IMR-90 (cell line): ENCODE results near the gene CDKL5. TPM values are rescaled to one million over a fixed set of nuclear protein-coding genes. Genes with fewer than 3 reads are reported as not detected.

ENCODE experiments used
- ATAC-seq: fragments of 200-7000 bp; cut with Tn5 transposase; 2 replicates; pipeline ENCODE4 v1.9.1; 2020; ENCODE audit warnings: low read depth, mild to moderate bottlenecking, moderate library complexity
- BruUV-seq: library from RNA; stranded (reverse); fragments of 400-500 nt; replicated peaks from 2 replicates; lab custom pipeline; 2021; lab: Mats Ljungman, UMichigan
- CTCF ChIA-PET: fragments of 300-600 bp; formaldehyde crosslinking; extraction: SDS; loops from one replicate; lab custom pipeline; 2021; ENCODE audit warnings: antibody characterized with exemption; lab: Yijun Ruan, JAX
- POLR2A ChIA-PET: fragments of 300-600 bp; sonication (Branson Sonifier 250); formaldehyde crosslinking; loops from one replicate; lab custom pipeline; 2022; ENCODE audit warnings: antibody characterized with exemption; ENCODE audit not compliant: unreplicated experiment; lab: Charles Lee
- DNase-seq: peaks from one replicate; pipeline ENCODE4 v3.0.0; 2013
- H2AFZ ChIP-seq: replicated peaks from 2 replicates; pipeline ENCODE3; 2013; ENCODE audit warnings: low read length, mild to moderate bottlenecking; ENCODE audit not compliant: poor library complexity
- H2AK5ac ChIP-seq: 2 replicates; pipeline ENCODE4 v1.6.1; 2013; ENCODE audit warnings: low read depth, low read length, inconsistent platforms
- H2AK9ac ChIP-seq: replicated peaks from 2 replicates; pipeline ENCODE3; 2013; ENCODE audit warnings: mild to moderate bottlenecking, low read depth, low read length, moderate library complexity; ENCODE audit not compliant: poor library complexity
- H2BK120ac ChIP-seq: 2 replicates; pipeline ENCODE4 v1.6.1; 2013; ENCODE audit warnings: low read depth, low read length, inconsistent platforms
- H2BK15ac ChIP-seq: 3 replicates; pipeline ENCODE4 v1.6.1; 2013; ENCODE audit warnings: low read depth, low read length, inconsistent platforms
- H2BK20ac ChIP-seq: 2 replicates; pipeline ENCODE4 v1.6.1; 2013; ENCODE audit warnings: low read depth, mild to moderate bottlenecking, inconsistent platforms, low read length, moderate library complexity
- H2BK5ac ChIP-seq: 2 replicates; pipeline ENCODE4 v1.6.1; 2013; ENCODE audit warnings: mild to moderate bottlenecking, low read depth, low read length, inconsistent platforms; ENCODE audit not compliant: poor library complexity, severe bottlenecking
- H3K14ac ChIP-seq: replicated peaks from 2 replicates; pipeline ENCODE4 v1.6.1; 2013; ENCODE audit warnings: low read depth, low read length, inconsistent platforms
- H3K18ac ChIP-seq: 2 replicates; pipeline ENCODE4 v1.6.1; 2013; ENCODE audit warnings: low read depth, low read length, control low read depth
- H3K23ac ChIP-seq: 2 replicates; pipeline ENCODE4 v1.6.1; 2013; ENCODE audit warnings: low read depth, low read length, inconsistent platforms
- H3K27ac ChIP-seq: 2 replicates; pipeline ENCODE4 v1.5.1; 2013; ENCODE audit warnings: mild to moderate bottlenecking, control low read depth, low read length; ENCODE audit not compliant: insufficient read depth
- H3K27me3 ChIP-seq: 2 replicates; pipeline ENCODE4 v1.6.1; 2013; ENCODE audit warnings: low read length; ENCODE audit not compliant: control insufficient read depth, insufficient read depth
- H3K36me3 ChIP-seq: 2 replicates; pipeline ENCODE4 v1.6.1; 2013; ENCODE audit warnings: low read length, mixed read lengths; ENCODE audit not compliant: control insufficient read depth, insufficient read depth
- H3K4ac ChIP-seq: 2 replicates; pipeline ENCODE4 v1.6.1; 2013; ENCODE audit warnings: low read depth, low read length, inconsistent platforms
- H3K4me1 ChIP-seq: 2 replicates; pipeline ENCODE4 v1.6.1; 2013; ENCODE audit warnings: low read length, mixed read lengths; ENCODE audit not compliant: control insufficient read depth, insufficient read depth
- H3K4me2 ChIP-seq: 2 replicates; pipeline ENCODE4 v1.6.1; 2013; ENCODE audit warnings: low read depth, mild to moderate bottlenecking, control low read depth, low read length, moderate library complexity
- H3K4me3 ChIP-seq: 2 replicates; pipeline ENCODE4 v1.5.1; 2013; ENCODE audit warnings: low read depth, mild to moderate bottlenecking, control low read depth, low read length, moderate library complexity; ENCODE audit not compliant: insufficient read depth
- H3K56ac ChIP-seq: 2 replicates; pipeline ENCODE4 v1.6.1; 2013; ENCODE audit warnings: low read length, inconsistent platforms; ENCODE audit not compliant: insufficient read depth; ENCODE audit errors: extremely low read depth
- H3K79me1 ChIP-seq, 2 experiments: 2 replicates each; pipeline ENCODE4 v1.6.1; 2013; ENCODE audit warnings: low read length in 2 of 2, inconsistent platforms in 1 of 2, low read depth in 1 of 2
- H3K9ac ChIP-seq: 2 replicates; pipeline ENCODE4 v1.6.1; 2013; ENCODE audit warnings: low read depth, low read length, control low read depth
- H3K9me1 ChIP-seq: 2 replicates; pipeline ENCODE4 v1.6.1; 2013; ENCODE audit warnings: low read length, inconsistent platforms; ENCODE audit not compliant: insufficient read depth
- H3K9me3 ChIP-seq: 2 replicates; pipeline ENCODE4 v1.6.1; 2013; ENCODE audit warnings: low read length; ENCODE audit not compliant: control insufficient read depth, insufficient read depth
- H4K20me1 ChIP-seq: 2 replicates; pipeline ENCODE4 v1.6.1; 2013; ENCODE audit warnings: low read length, inconsistent platforms; ENCODE audit not compliant: insufficient read depth
- H4K5ac ChIP-seq: 2 replicates; pipeline ENCODE4 v1.6.1; 2013; ENCODE audit warnings: mild to moderate bottlenecking, low read depth, low read length, control low read depth
- H4K8ac ChIP-seq, 2 experiments: 2 replicates each; pipeline ENCODE4 v1.6.1; 2013; ENCODE audit warnings: low read depth in 2 of 2, low read length in 2 of 2, control low read depth in 1 of 2, inconsistent platforms in 1 of 2
- H4K91ac ChIP-seq: 2 replicates; pipeline ENCODE4 v1.6.1; 2013; ENCODE audit warnings: low read depth, low read length, inconsistent platforms; ENCODE audit not compliant: insufficient read depth
- CEBPB ChIP-seq: IDR thresholded peaks from 2 replicates; pipeline ENCODE4 v1.6.1; 2012; ENCODE audit warnings: low read depth, low read length, improper control_type of control experiment
- CTCF ChIP-seq: conservative IDR thresholded peaks from 2 replicates; pipeline ENCODE4 v1.5.1; 2012; ENCODE audit warnings: mild to moderate bottlenecking, low read depth, low read length, improper control_type of control experiment
- ELK1 ChIP-seq: fragments of 150-350 bp; IDR thresholded peaks from 2 replicates; pipeline ENCODE4 v1.6.1; 2016; ENCODE audit warnings: low read depth, mild to moderate bottlenecking, low read length, moderate library complexity, borderline replicate concordance
- FOS ChIP-seq: fragments of 150-350 bp; IDR thresholded peaks from 2 replicates; pipeline ENCODE4 v1.6.1; 2016; ENCODE audit warnings: low read depth, low read length
- MAFK ChIP-seq: IDR thresholded peaks from 2 replicates; pipeline ENCODE4 v1.6.1; 2012; ENCODE audit warnings: low read depth, low read length, improper control_type of control experiment
- MXI1 ChIP-seq: IDR thresholded peaks from 2 replicates; pipeline ENCODE4 v1.6.1; 2012; ENCODE audit warnings: low read depth, mild to moderate bottlenecking, low read length, moderate library complexity, borderline replicate concordance
- NFE2L2 ChIP-seq: fragments of 150-350 bp; IDR thresholded peaks from 2 replicates; pipeline ENCODE4 v1.6.1; 2016; ENCODE audit warnings: low read depth, mild to moderate bottlenecking, low read length
- POLR2A ChIP-seq: IDR thresholded peaks from 2 replicates; pipeline ENCODE4 v1.6.1; 2012; ENCODE audit warnings: mild to moderate bottlenecking, low read depth, low read length
- RAD21 ChIP-seq: IDR thresholded peaks from 2 replicates; pipeline ENCODE4 v1.6.1; 2012; ENCODE audit warnings: low read length, improper control_type of control experiment
- RCOR1 ChIP-seq: IDR thresholded peaks from 2 replicates; pipeline ENCODE4 v1.6.1; 2012; ENCODE audit warnings: mild to moderate bottlenecking, low read length, improper control_type of control experiment; ENCODE audit not compliant: insufficient replicate concordance
- SMC3 ChIP-seq: fragments of 150-350 bp; IDR thresholded peaks from 2 replicates; pipeline ENCODE4 v1.6.1; 2016; ENCODE audit warnings: low read depth, mild to moderate bottlenecking, antibody characterized with exemption, low read length, moderate library complexity
- USF2 ChIP-seq: fragments of 150-350 bp; IDR thresholded peaks from 2 replicates; pipeline ENCODE4 v1.6.1; 2017; ENCODE audit warnings: mild to moderate bottlenecking, antibody characterized with exemption, low read length, low read depth
- WGBS, 2 experiments: methylation state at CpG; one replicate each; pipeline versions ENCODE4 v1.1.5 to v1.1.7; 2013; ENCODE audit warnings: missing lambda C conversion rate in 2 of 2; ENCODE audit not compliant: insufficient read length in 1 of 2; ENCODE audit errors: extremely low coverage in 2 of 2; 5-methylcytosine and 5-hydroxymethylcytosine counted together
- dilution Hi-C: fragments of 300-500 bp; cut with HindIII; formaldehyde crosslinking; loops from one replicate; pipeline ENCODE4 v1.14.3; 2018; ENCODE audit warnings: low sequenced_read_pairs; ENCODE audit not compliant: unreplicated experiment
- in situ Hi-C: fragments of 300-500 bp; cut with MboI; formaldehyde crosslinking; loops from 3 replicates; pipeline ENCODE4 v1.14.3; 2019; ENCODE audit warnings: low sequenced_read_pairs, inconsistent platforms, mixed read lengths
- intact Hi-C: fragments of 100-400 bp; cut with micrococcal nuclease; formaldehyde crosslinking; loops from 2 replicates; pipeline ENCODE4 v1.10.0; 2022
- polyA plus RNA-seq, 3 experiments: library from polyadenylated mRNA; depleted of rRNA; stranded (reverse); fragments of >200 nt; gene quantifications; 2 replicates each; pipeline ENCODE4 v1.2.3, GENCODE V29; 2012; ENCODE audit warnings: low replicate concordance in 1 of 3
- total RNA-seq: library from RNA; depleted of rRNA; stranded (reverse); fragments of >200 nt; gene quantifications from 2 replicates; pipeline ENCODE4 v1.2.3, GENCODE V29; 2012

The CDKL5 gene
- total and polyA plus RNA-seq, 2 of the 4 experiments (the other 2 are of a cell fraction), result 3.5 to 9.7 TPM

GRCh38 chrX:18410038-18410437 is 15.4 kb upstream of the CDKL5 start:
- Histone ChIP-seq H4K5ac (no peak overlapping the region), H3K4ac (no peak overlapping the region), H2AK9ac (no peak overlapping the region), H3K36me3 (no peaks in the 10 kb centered on the region), H3K27ac (no peak overlapping the region), H3K23ac (no peak overlapping the region), H3K79me1 (no peaks in the 10 kb centered on the region), H3K4me1 (peaks cover 2% of the 10 kb centered on the region; the same call in 1 of the 2 replicates), H3K9ac (no peak overlapping the region), H2BK20ac (no peak overlapping the region), H3K4me3 (no peak overlapping the region), H3K18ac (no peak overlapping the region), H3K4me2 (no peak overlapping the region), H4K91ac (no peak overlapping the region), H3K14ac (no peak overlapping the region), H2AFZ (no peak overlapping the region), H4K20me1 (no peaks in the 10 kb centered on the region), H2BK120ac (no peak overlapping the region), H3K9me3 (no peaks in the 10 kb centered on the region), H2BK5ac (no peak overlapping the region), H2AK5ac (no peak overlapping the region), H3K9me1 (no peaks in the 10 kb centered on the region), H3K27me3 (no peaks in the 10 kb centered on the region), H2BK15ac (no peak overlapping the region), H3K56ac (no peak overlapping the region), H4K8ac (no peak overlapping the region)
- intact Hi-C loops, result loop anchor here (1.0 to 10.0 kb wide), 2 partner anchors 476 to 575 kb away; partner anchors contain the start of gene PHKA2
- TF ChIP-seq NFE2L2 (no peak), MXI1 (no peak), FOS (no peak), CTCF (peak; percentile 54), SMC3 (peak; percentile 44), RAD21 (peak; percentile 63), POLR2A (no peak), RCOR1 (no peak), CEBPB (no peak), MAFK (no peak), ELK1 (no peak), USF2 (no peak)
- DNase-seq, result peak; percentile 55
- no TSS peak for BruUV-seq
- no CpG with 5 or more reads among the region's 5 CpGs for WGBS, 2 experiments
- dilution Hi-C loops, result no loop called here
- CTCF ChIA-PET, result interaction anchor here (0.6 to 1.2 kb wide), 6 partner anchors 15 to 929 kb away, joined by 3 to 4 read pairs (median 3); no protein-coding TSS in a partner anchor
- ATAC-seq, result peak; percentile 59
- in situ Hi-C loops, result no loop called here
- POLR2A ChIA-PET, result no interaction called here
